ENCODE measurements around the gene SETDB1.

GRCh38 chr1:150887018-150887417, 39.1 kb upstream of the SETDB1 start, which contains the start of gene CTXND2:
- no peak for TF ChIP-seq POLR2A (IDR thresholded peaks at IDR 0.05; ENCODE audit: low read depth, low read length)
- TF ChIP-seq POLR2AphosphoS5 (IDR thresholded peaks at IDR 0.05; ENCODE audit: low read depth, low read length), result no peak

All from GM12892 (cell line).